ENCODE results near the gene DCHS2. TPM values are rescaled to one million over a fixed set of nuclear protein-coding genes. Genes with fewer than 3 reads are reported as not detected.

Gene DCHS2
- total RNA-seq, 4 donors from 2014 or later = 0.53 to 1.5 (median 0.57) TPM; not detected in 1

DNA sequence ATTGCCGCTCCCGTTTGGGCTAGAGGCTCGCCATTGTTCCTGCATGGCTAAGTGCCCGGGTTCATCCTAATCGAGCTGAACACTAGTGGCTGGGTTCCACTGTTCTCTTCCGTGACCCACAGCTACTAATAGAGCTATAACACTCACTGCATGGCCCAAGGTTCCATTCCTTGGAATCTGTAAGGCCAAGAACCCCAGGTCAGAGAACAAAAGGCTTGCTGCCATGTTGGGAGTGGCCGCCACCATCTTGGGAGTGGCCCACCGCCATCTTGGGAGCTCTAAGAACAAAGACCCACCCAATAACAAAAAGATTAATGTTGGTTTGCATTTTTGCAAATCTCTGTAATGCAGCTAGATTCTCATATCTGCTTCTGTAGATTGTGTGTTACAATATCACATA lies 299.0 kb downstream of the DCHS2 start:
- Histone ChIP-seq H3K27me3 (no peaks in the 10 kb centered on the region), H3K36me3 (no peaks in the 10 kb centered on the region), H3K4me1 (no peaks in the 10 kb centered on the region), H3K4me3 (no peak overlapping the region), H3K27ac (no peak overlapping the region), H3K9me3 (peaks cover 0 to 8% (median 0%) of the 10 kb centered on the region in 3 donors)
- DNase-seq = no peak
- WGBS, 2 donors = 85 to 89% methylated on average over 3 of the region's 8 CpGs
- no peak for TF ChIP-seq POLR2A (IDR thresholded peaks at IDR 0.05)
- TF ChIP-seq, protein P1, sequence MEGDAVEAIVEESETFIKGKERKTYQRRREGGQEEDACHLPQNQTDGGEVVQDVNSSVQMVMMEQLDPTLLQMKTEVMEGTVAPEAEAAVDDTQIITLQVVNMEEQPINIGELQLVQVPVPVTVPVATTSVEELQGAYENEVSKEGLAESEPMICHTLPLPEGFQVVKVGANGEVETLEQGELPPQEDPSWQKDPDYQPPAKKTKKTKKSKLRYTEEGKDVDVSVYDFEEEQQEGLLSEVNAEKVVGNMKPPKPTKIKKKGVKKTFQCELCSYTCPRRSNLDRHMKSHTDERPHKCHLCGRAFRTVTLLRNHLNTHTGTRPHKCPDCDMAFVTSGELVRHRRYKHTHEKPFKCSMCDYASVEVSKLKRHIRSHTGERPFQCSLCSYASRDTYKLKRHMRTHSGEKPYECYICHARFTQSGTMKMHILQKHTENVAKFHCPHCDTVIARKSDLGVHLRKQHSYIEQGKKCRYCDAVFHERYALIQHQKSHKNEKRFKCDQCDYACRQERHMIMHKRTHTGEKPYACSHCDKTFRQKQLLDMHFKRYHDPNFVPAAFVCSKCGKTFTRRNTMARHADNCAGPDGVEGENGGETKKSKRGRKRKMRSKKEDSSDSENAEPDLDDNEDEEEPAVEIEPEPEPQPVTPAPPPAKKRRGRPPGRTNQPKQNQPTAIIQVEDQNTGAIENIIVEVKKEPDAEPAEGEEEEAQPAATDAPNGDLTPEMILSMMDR (IDR thresholded peaks at IDR 0.05) = no peak
- intact Hi-C loops (cut with DNase I) = no loop called here

GRCh38 chr4:154189346-154189745 lies 302.3 kb downstream of the DCHS2 start:
- H3K36me3 ChIP-seq = no peaks in the 10 kb centered on the region
- DNase-seq = no peak
- H3K4me3 ChIP-seq = no peak overlapping the region
- no peaks in the 10 kb centered on the region for H3K4me1 ChIP-seq
- intact Hi-C loops (cut with DNase I) = no loop called here
- no peaks in the 10 kb centered on the region for H3K9me3 ChIP-seq
- 65 to 70% methylated on average over 4 of the region's 4 CpGs for WGBS, 2 donors
- no peaks in the 10 kb centered on the region for H3K27me3 ChIP-seq
- no peak for TF ChIP-seq POLR2A (IDR thresholded peaks at IDR 0.05)
- TF ChIP-seq, protein P1 (IDR thresholded peaks at IDR 0.05) = no peak
- no peak overlapping the region for H3K27ac ChIP-seq

GRCh38 chr4:154186888-154187287 lies 304.7 kb downstream of the DCHS2 start:
- no peaks in the 10 kb centered on the region for H3K36me3 ChIP-seq
- no peak overlapping the region for H3K4me3 ChIP-seq
- TF ChIP-seq, protein P1 (IDR thresholded peaks at IDR 0.05) = no peak
- no peak for TF ChIP-seq POLR2A (IDR thresholded peaks at IDR 0.05)
- no peak overlapping the region for H3K27ac ChIP-seq
- 85% methylated on average over 2 of the region's 3 CpGs; no CpG with 5 or more reads in 1 of the 2 donors for WGBS, 2 donors
- H3K9me3 ChIP-seq = no peaks in the 10 kb centered on the region
- no peak for DNase-seq
- H3K27me3 ChIP-seq = no peaks in the 10 kb centered on the region
- H3K4me1 ChIP-seq = no peaks in the 10 kb centered on the region
- intact Hi-C loops (cut with DNase I) = no loop called here

GRCh38 chr4:154186035-154186434 lies 305.6 kb downstream of the DCHS2 start:
- no peak overlapping the region for H3K4me3 ChIP-seq
- H3K27ac ChIP-seq = no peak overlapping the region
- no peaks in the 10 kb centered on the region for H3K27me3 ChIP-seq
- H3K9me3 ChIP-seq = no peaks in the 10 kb centered on the region
- no peak for TF ChIP-seq POLR2A (IDR thresholded peaks at IDR 0.05)
- TF ChIP-seq, protein P1 (IDR thresholded peaks at IDR 0.05) = no peak
- DNase-seq = no peak
- H3K4me1 ChIP-seq = no peaks in the 10 kb centered on the region
- intact Hi-C loops (cut with DNase I) = no loop called here
- WGBS, 2 donors = 51 to 59% methylated on average over 4 to 5 of the region's 6 CpGs
- H3K36me3 ChIP-seq = no peaks in the 10 kb centered on the region

GRCh38 chr4:154184238-154184637 lies 307.4 kb downstream of the DCHS2 start:
- 65 to 77% methylated on average over 6 of the region's 6 CpGs for WGBS, 2 donors
- Histone ChIP-seq H3K27ac (no peak overlapping the region), H3K4me3 (no peak overlapping the region), H3K4me1 (no peaks in the 10 kb centered on the region), H3K27me3 (no peaks in the 10 kb centered on the region), H3K36me3 (no peaks in the 10 kb centered on the region), H3K9me3 (no peaks in the 10 kb centered on the region)
- TF ChIP-seq, protein P1 (IDR thresholded peaks at IDR 0.05) = no peak
- TF ChIP-seq POLR2A (IDR thresholded peaks at IDR 0.05) = no peak
- no peak for DNase-seq
- intact Hi-C loops (cut with DNase I) = no loop called here

Data from esophagus squamous epithelium (tissue), 5 donors.